Panc1 (cell line): ENCODE measurements around the gene UTP3.
"Not testable (repeated sequence)": the region's sequence is repeated elsewhere in the genome, so short reads cannot be mapped to it uniquely, and the experiment has no call there.

Experiments used
- REST ChIP-seq, 2 experiments: IDR thresholded peaks; 2 replicates each; pipeline ENCODE4 v1.6.1; 2011 to 2012; ENCODE audit warnings: low read depth in 2 of 2, control low read depth in 1 of 2, low read length in 1 of 2, mild to moderate bottlenecking in 1 of 2, moderate library complexity in 1 of 2; ENCODE audit not compliant: insufficient read depth in 1 of 2
- TF ChIP-seq, protein P1 (sequence below): fragments of 450-650 bp; IDR thresholded peaks from 2 replicates; pipeline ENCODE4 v1.5.1; 2017; ENCODE audit warnings: mild to moderate bottlenecking

GRCh38 chr4:70682142-70682541, 6.2 kb upstream of the UTP3 start:
- TF ChIP-seq, protein P1, sequence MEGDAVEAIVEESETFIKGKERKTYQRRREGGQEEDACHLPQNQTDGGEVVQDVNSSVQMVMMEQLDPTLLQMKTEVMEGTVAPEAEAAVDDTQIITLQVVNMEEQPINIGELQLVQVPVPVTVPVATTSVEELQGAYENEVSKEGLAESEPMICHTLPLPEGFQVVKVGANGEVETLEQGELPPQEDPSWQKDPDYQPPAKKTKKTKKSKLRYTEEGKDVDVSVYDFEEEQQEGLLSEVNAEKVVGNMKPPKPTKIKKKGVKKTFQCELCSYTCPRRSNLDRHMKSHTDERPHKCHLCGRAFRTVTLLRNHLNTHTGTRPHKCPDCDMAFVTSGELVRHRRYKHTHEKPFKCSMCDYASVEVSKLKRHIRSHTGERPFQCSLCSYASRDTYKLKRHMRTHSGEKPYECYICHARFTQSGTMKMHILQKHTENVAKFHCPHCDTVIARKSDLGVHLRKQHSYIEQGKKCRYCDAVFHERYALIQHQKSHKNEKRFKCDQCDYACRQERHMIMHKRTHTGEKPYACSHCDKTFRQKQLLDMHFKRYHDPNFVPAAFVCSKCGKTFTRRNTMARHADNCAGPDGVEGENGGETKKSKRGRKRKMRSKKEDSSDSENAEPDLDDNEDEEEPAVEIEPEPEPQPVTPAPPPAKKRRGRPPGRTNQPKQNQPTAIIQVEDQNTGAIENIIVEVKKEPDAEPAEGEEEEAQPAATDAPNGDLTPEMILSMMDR: not testable (repeated sequence)
- TF ChIP-seq REST (IDR thresholded peaks at IDR 0.05; ENCODE audit: insufficient read depth in 1 of 2, low read depth in 2 of 2, low read length in 1 of 2): not testable (repeated sequence)
